IMR-90 (cell line): Measurements from ENCODE around the gene GRIA4. TPM values are rescaled to one million over a fixed set of nuclear protein-coding genes. Genes with fewer than 3 reads are reported as not detected.
A peak's percentile ranks its signal among the peaks of the same experiment; 100 is the strongest.

Experiments
- ATAC-seq: fragments of 200-7000 bp; cut with Tn5 transposase; 2 replicates; pipeline ENCODE4 v1.9.1; 2020; ENCODE audit warnings: low read depth, mild to moderate bottlenecking, moderate library complexity
- BruUV-seq: library from RNA; stranded (reverse); fragments of 400-500 nt; replicated peaks from 2 replicates; lab custom pipeline; 2021; lab: Mats Ljungman, UMichigan
- CTCF ChIA-PET: fragments of 300-600 bp; formaldehyde crosslinking; extraction: SDS; loops from one replicate; lab custom pipeline; 2021; ENCODE audit warnings: antibody characterized with exemption; lab: Yijun Ruan, JAX
- POLR2A ChIA-PET: fragments of 300-600 bp; sonication (Branson Sonifier 250); formaldehyde crosslinking; loops from one replicate; lab custom pipeline; 2022; ENCODE audit warnings: antibody characterized with exemption; ENCODE audit not compliant: unreplicated experiment; lab: Charles Lee
- DNase-seq: peaks from one replicate; pipeline ENCODE4 v3.0.0; 2013
- H2AFZ ChIP-seq: replicated peaks from 2 replicates; pipeline ENCODE3; 2013; ENCODE audit warnings: low read length, mild to moderate bottlenecking; ENCODE audit not compliant: poor library complexity
- H2AK5ac ChIP-seq: 2 replicates; pipeline ENCODE4 v1.6.1; 2013; ENCODE audit warnings: low read depth, low read length, inconsistent platforms
- H2AK9ac ChIP-seq: replicated peaks from 2 replicates; pipeline ENCODE3; 2013; ENCODE audit warnings: mild to moderate bottlenecking, low read depth, low read length, moderate library complexity; ENCODE audit not compliant: poor library complexity
- H2BK120ac ChIP-seq: 2 replicates; pipeline ENCODE4 v1.6.1; 2013; ENCODE audit warnings: low read depth, low read length, inconsistent platforms
- H2BK15ac ChIP-seq: 3 replicates; pipeline ENCODE4 v1.6.1; 2013; ENCODE audit warnings: low read depth, low read length, inconsistent platforms
- H2BK20ac ChIP-seq: 2 replicates; pipeline ENCODE4 v1.6.1; 2013; ENCODE audit warnings: low read depth, mild to moderate bottlenecking, inconsistent platforms, low read length, moderate library complexity
- H2BK5ac ChIP-seq: 2 replicates; pipeline ENCODE4 v1.6.1; 2013; ENCODE audit warnings: mild to moderate bottlenecking, low read depth, low read length, inconsistent platforms; ENCODE audit not compliant: poor library complexity, severe bottlenecking
- H3K14ac ChIP-seq: replicated peaks from 2 replicates; pipeline ENCODE4 v1.6.1; 2013; ENCODE audit warnings: low read depth, low read length, inconsistent platforms
- H3K18ac ChIP-seq: 2 replicates; pipeline ENCODE4 v1.6.1; 2013; ENCODE audit warnings: low read depth, low read length, control low read depth
- H3K23ac ChIP-seq: 2 replicates; pipeline ENCODE4 v1.6.1; 2013; ENCODE audit warnings: low read depth, low read length, inconsistent platforms
- H3K27ac ChIP-seq: 2 replicates; pipeline ENCODE4 v1.5.1; 2013; ENCODE audit warnings: mild to moderate bottlenecking, control low read depth, low read length; ENCODE audit not compliant: insufficient read depth
- H3K27me3 ChIP-seq: 2 replicates; pipeline ENCODE4 v1.6.1; 2013; ENCODE audit warnings: low read length; ENCODE audit not compliant: control insufficient read depth, insufficient read depth
- H3K36me3 ChIP-seq: 2 replicates; pipeline ENCODE4 v1.6.1; 2013; ENCODE audit warnings: low read length, mixed read lengths; ENCODE audit not compliant: control insufficient read depth, insufficient read depth
- H3K4ac ChIP-seq: 2 replicates; pipeline ENCODE4 v1.6.1; 2013; ENCODE audit warnings: low read depth, low read length, inconsistent platforms
- H3K4me1 ChIP-seq: 2 replicates; pipeline ENCODE4 v1.6.1; 2013; ENCODE audit warnings: low read length, mixed read lengths; ENCODE audit not compliant: control insufficient read depth, insufficient read depth
- H3K4me2 ChIP-seq: 2 replicates; pipeline ENCODE4 v1.6.1; 2013; ENCODE audit warnings: low read depth, mild to moderate bottlenecking, control low read depth, low read length, moderate library complexity
- H3K4me3 ChIP-seq: 2 replicates; pipeline ENCODE4 v1.5.1; 2013; ENCODE audit warnings: low read depth, mild to moderate bottlenecking, control low read depth, low read length, moderate library complexity; ENCODE audit not compliant: insufficient read depth
- H3K56ac ChIP-seq: 2 replicates; pipeline ENCODE4 v1.6.1; 2013; ENCODE audit warnings: low read length, inconsistent platforms; ENCODE audit not compliant: insufficient read depth; ENCODE audit errors: extremely low read depth
- H3K79me1 ChIP-seq, 2 experiments: 2 replicates each; pipeline ENCODE4 v1.6.1; 2013; ENCODE audit warnings: low read length in 2 of 2, inconsistent platforms in 1 of 2, low read depth in 1 of 2
- H3K9ac ChIP-seq: 2 replicates; pipeline ENCODE4 v1.6.1; 2013; ENCODE audit warnings: low read depth, low read length, control low read depth
- H3K9me1 ChIP-seq: 2 replicates; pipeline ENCODE4 v1.6.1; 2013; ENCODE audit warnings: low read length, inconsistent platforms; ENCODE audit not compliant: insufficient read depth
- H3K9me3 ChIP-seq: 2 replicates; pipeline ENCODE4 v1.6.1; 2013; ENCODE audit warnings: low read length; ENCODE audit not compliant: control insufficient read depth, insufficient read depth
- H4K20me1 ChIP-seq: 2 replicates; pipeline ENCODE4 v1.6.1; 2013; ENCODE audit warnings: low read length, inconsistent platforms; ENCODE audit not compliant: insufficient read depth
- H4K5ac ChIP-seq: 2 replicates; pipeline ENCODE4 v1.6.1; 2013; ENCODE audit warnings: mild to moderate bottlenecking, low read depth, low read length, control low read depth
- H4K8ac ChIP-seq, 2 experiments: 2 replicates each; pipeline ENCODE4 v1.6.1; 2013; ENCODE audit warnings: low read depth in 2 of 2, low read length in 2 of 2, control low read depth in 1 of 2, inconsistent platforms in 1 of 2
- H4K91ac ChIP-seq: 2 replicates; pipeline ENCODE4 v1.6.1; 2013; ENCODE audit warnings: low read depth, low read length, inconsistent platforms; ENCODE audit not compliant: insufficient read depth
- BHLHE40 ChIP-seq: fragments of 150-350 bp; IDR thresholded peaks from 2 replicates; pipeline ENCODE4 v1.6.1; 2016; ENCODE audit warnings: mild to moderate bottlenecking, low read depth, low read length
- CEBPB ChIP-seq: IDR thresholded peaks from 2 replicates; pipeline ENCODE4 v1.6.1; 2012; ENCODE audit warnings: low read depth, low read length, improper control_type of control experiment
- CHD1 ChIP-seq: IDR thresholded peaks from 2 replicates; pipeline ENCODE4 v1.6.1; 2012; ENCODE audit warnings: low read depth, low read length, improper control_type of control experiment
- CTCF ChIP-seq: conservative IDR thresholded peaks from 2 replicates; pipeline ENCODE4 v1.5.1; 2012; ENCODE audit warnings: mild to moderate bottlenecking, low read depth, low read length, improper control_type of control experiment
- ELK1 ChIP-seq: fragments of 150-350 bp; IDR thresholded peaks from 2 replicates; pipeline ENCODE4 v1.6.1; 2016; ENCODE audit warnings: low read depth, mild to moderate bottlenecking, low read length, moderate library complexity, borderline replicate concordance
- FOS ChIP-seq: fragments of 150-350 bp; IDR thresholded peaks from 2 replicates; pipeline ENCODE4 v1.6.1; 2016; ENCODE audit warnings: low read depth, low read length
- MAFK ChIP-seq: IDR thresholded peaks from 2 replicates; pipeline ENCODE4 v1.6.1; 2012; ENCODE audit warnings: low read depth, low read length, improper control_type of control experiment
- MAZ ChIP-seq: IDR thresholded peaks from 2 replicates; pipeline ENCODE4 v1.6.1; 2012; ENCODE audit warnings: low read depth, mild to moderate bottlenecking, low read length, improper control_type of control experiment, moderate library complexity, borderline replicate concordance
- MXI1 ChIP-seq: IDR thresholded peaks from 2 replicates; pipeline ENCODE4 v1.6.1; 2012; ENCODE audit warnings: low read depth, mild to moderate bottlenecking, low read length, moderate library complexity, borderline replicate concordance
- NFE2L2 ChIP-seq: fragments of 150-350 bp; IDR thresholded peaks from 2 replicates; pipeline ENCODE4 v1.6.1; 2016; ENCODE audit warnings: low read depth, mild to moderate bottlenecking, low read length
- POLR2A ChIP-seq: IDR thresholded peaks from 2 replicates; pipeline ENCODE4 v1.6.1; 2012; ENCODE audit warnings: mild to moderate bottlenecking, low read depth, low read length
- RCOR1 ChIP-seq: IDR thresholded peaks from 2 replicates; pipeline ENCODE4 v1.6.1; 2012; ENCODE audit warnings: mild to moderate bottlenecking, low read length, improper control_type of control experiment; ENCODE audit not compliant: insufficient replicate concordance
- RFX5 ChIP-seq: IDR thresholded peaks from 2 replicates; pipeline ENCODE4 v1.8.0; 2012; ENCODE audit warnings: low read depth, mild to moderate bottlenecking, low read length, moderate library complexity
- USF2 ChIP-seq: fragments of 150-350 bp; IDR thresholded peaks from 2 replicates; pipeline ENCODE4 v1.6.1; 2017; ENCODE audit warnings: mild to moderate bottlenecking, antibody characterized with exemption, low read length, low read depth
- WGBS, 2 experiments: methylation state at CpG; one replicate each; pipeline versions ENCODE4 v1.1.5 to v1.1.7; 2013; ENCODE audit warnings: missing lambda C conversion rate in 2 of 2; ENCODE audit not compliant: insufficient read length in 1 of 2; ENCODE audit errors: extremely low coverage in 2 of 2; 5-methylcytosine and 5-hydroxymethylcytosine counted together
- dilution Hi-C: fragments of 300-500 bp; cut with HindIII; formaldehyde crosslinking; loops from one replicate; pipeline ENCODE4 v1.14.3; 2018; ENCODE audit warnings: low sequenced_read_pairs; ENCODE audit not compliant: unreplicated experiment
- in situ Hi-C: fragments of 300-500 bp; cut with MboI; formaldehyde crosslinking; loops from 3 replicates; pipeline ENCODE4 v1.14.3; 2019; ENCODE audit warnings: low sequenced_read_pairs, inconsistent platforms, mixed read lengths
- intact Hi-C: fragments of 100-400 bp; cut with micrococcal nuclease; formaldehyde crosslinking; loops from 2 replicates; pipeline ENCODE4 v1.10.0; 2022
- polyA plus RNA-seq, 3 experiments: library from polyadenylated mRNA; depleted of rRNA; stranded (reverse); fragments of >200 nt; gene quantifications; 2 replicates each; pipeline ENCODE4 v1.2.3, GENCODE V29; 2012; ENCODE audit warnings: low replicate concordance in 1 of 3
- total RNA-seq: library from RNA; depleted of rRNA; stranded (reverse); fragments of >200 nt; gene quantifications from 2 replicates; pipeline ENCODE4 v1.2.3, GENCODE V29; 2012

GRIA4 gene
- total and polyA plus RNA-seq, 2 of the 4 experiments (the other 2 are of a cell fraction), result 0.36 to 1.0 TPM

- H3K36me3 ChIP-seq, result no peaks in the 10 kb centered on the region
- dilution Hi-C loops, result no loop called here
- no peak overlapping the region for H3K56ac ChIP-seq
- H3K4me2 ChIP-seq, result peak overlapping the region; percentile 49; the same call in 1 of the 2 replicates
- no peak overlapping the region for H3K23ac ChIP-seq
- DNase-seq, result peak; percentile 83
- H2AFZ ChIP-seq, result no peak overlapping the region
- H3K27ac ChIP-seq, result no peak overlapping the region
- BruUV-seq, result no TSS peak
- no peak overlapping the region for H2BK15ac ChIP-seq
- no peak overlapping the region for H3K4me3 ChIP-seq
- CTCF ChIA-PET, result no interaction called here
- in situ Hi-C loops, result no loop called here
- no peak overlapping the region for H4K5ac ChIP-seq
- POLR2A ChIA-PET, result no interaction called here
- no peak overlapping the region for H2AK9ac ChIP-seq
- no peak overlapping the region for H2BK120ac ChIP-seq
- no peak overlapping the region for H2BK5ac ChIP-seq
- no peak overlapping the region for H3K14ac ChIP-seq
- no peak overlapping the region for H4K91ac ChIP-seq
- intact Hi-C loops, result no loop called here
- no peaks in the 10 kb centered on the region for H3K79me1 ChIP-seq
- H3K9me1 ChIP-seq, result no peaks in the 10 kb centered on the region
- no peak overlapping the region for H2AK5ac ChIP-seq
- TF ChIP-seq RCOR1 (no peak), MAFK (no peak), CTCF (no peak), MXI1 (no peak), CEBPB (peak; percentile 24; the same call in 1 of the 2 replicates), USF2 (no peak), NFE2L2 (no peak), MAZ (no peak), POLR2A (no peak), RFX5 (no peak), ELK1 (no peak), BHLHE40 (no peak), CHD1 (no peak), FOS (peak; percentile 65; the same call in 1 of the 2 replicates)
- H3K9ac ChIP-seq, result no peak overlapping the region
- no peak overlapping the region for H3K4ac ChIP-seq
- no peaks in the 10 kb centered on the region; the same call in 1 of the 2 replicates for H3K4me1 ChIP-seq
- peak overlapping the region; percentile 45; the same call in 1 of the 2 replicates for H3K18ac ChIP-seq
- no peaks in the 10 kb centered on the region for H4K20me1 ChIP-seq
- no peak overlapping the region for H4K8ac ChIP-seq
- no peaks in the 10 kb centered on the region for H3K27me3 ChIP-seq
- H2BK20ac ChIP-seq, result 0 out of 2 replicates have a peak overlapping the region, but pooled peaks have one; percentile 1
- no CpG with 5 or more reads among the region's 2 CpGs for WGBS, 2 experiments
- no peaks in the 10 kb centered on the region for H3K9me3 ChIP-seq
- peak; percentile 82 for ATAC-seq
These were observed 21.9 kb upstream of the GRIA4 start for GRCh38 chr11:105588001-105588400.
